T-helper 1 cell (primary cell): ENCODE results near the gene DNAJC22.
A peak's percentile ranks its signal among the peaks of the same experiment; 100 is the strongest.
"Not testable (repeated sequence)": the region's sequence is repeated elsewhere in the genome, so short reads cannot be mapped to it uniquely, and the experiment has no call there.

Experiments used
- DNase-seq, 5 donors: peaks; one replicate each; pipeline ENCODE4 v3.0.0-alpha.2; 2012 to 2020
- total RNA-seq, 4 donors: gene quantifications; one replicate each; lab custom pipeline; 2026; lab: John Stamatoyannopoulos, UW

The DNAJC22 gene
- total RNA-seq: 0 reads per million in 4 donors

DNA sequence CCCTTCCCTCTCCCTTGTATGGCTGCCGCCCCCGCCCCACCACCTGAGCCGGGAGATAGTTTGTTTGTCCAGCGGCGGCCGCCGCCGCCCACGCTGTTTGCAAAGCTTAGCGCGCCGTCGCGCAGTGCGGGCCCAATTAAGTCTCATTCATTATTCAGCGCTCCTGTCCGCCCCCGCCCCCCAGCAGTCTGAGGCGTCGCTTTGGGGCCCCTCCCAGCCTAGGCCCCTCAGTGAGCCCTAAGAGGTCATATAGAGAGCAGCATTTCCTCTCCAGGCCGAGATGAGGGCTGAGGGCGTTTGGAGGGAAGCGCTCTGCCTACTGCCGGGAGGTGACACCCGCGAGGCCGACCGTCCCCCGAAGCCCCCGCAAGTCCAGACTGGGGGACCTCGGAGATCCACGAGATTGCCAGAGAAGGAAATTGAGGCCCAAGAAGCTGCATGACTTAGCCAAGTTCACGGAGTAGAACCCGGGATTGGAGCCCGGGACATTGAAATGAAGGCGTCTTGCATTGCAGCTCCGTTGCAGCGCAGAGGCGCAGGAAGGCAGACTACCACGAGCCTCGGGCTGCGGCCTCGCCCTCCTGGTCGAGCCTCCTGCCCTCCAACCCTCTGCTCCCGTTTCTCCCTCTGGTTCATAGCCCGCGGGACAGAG is at the start of gene DNAJC22:
TSS of gene DNAJC22 (plus strand) at position 230 of the 652 bp plus-strand sequence. CDS start 1,985 bp downstream, outside the sequence.
- peak in 1 of 5 donors; percentile 44 for DNase-seq

DNA sequence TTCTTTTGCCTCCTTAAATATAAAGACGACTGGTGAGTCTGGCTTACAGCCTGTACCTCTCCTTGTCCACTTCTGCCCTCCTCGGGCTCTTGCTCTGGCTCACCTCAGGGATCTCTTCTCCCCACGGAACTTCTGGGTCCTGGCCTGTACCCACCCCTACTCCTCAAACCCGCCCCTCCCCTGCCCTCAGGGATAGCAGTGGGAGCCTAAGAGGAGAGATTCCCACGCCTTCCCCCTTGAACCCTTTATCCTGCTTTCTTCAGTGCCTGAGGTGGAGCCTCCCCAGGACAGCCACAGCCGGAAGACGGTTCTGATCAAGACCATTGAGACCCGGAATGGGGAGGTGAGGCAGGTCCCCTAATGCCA is 49.0 kb upstream of the DNAJC22 start:
- no peak for DNase-seq

DNA sequence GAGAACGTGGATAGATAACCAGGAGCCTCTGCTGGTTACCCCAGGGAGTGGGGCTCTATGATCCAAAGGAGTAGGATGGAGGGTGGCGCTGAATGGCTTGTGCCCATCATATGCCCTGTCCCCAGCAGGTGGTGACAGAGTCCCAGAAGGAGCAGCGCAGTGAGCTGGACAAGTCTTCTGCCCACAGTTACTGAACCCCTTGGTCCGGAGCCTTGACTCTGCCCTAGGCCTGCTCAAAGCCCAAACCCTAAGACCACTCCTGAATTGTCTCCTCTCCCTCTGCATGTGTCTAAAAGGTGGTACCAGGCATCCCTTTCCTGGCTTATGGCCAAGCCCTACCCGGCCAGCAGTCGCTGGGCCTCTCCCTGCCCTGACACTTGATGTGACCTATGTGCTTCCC is 48.5 kb upstream of the DNAJC22 start:
- no peak for DNase-seq

DNA sequence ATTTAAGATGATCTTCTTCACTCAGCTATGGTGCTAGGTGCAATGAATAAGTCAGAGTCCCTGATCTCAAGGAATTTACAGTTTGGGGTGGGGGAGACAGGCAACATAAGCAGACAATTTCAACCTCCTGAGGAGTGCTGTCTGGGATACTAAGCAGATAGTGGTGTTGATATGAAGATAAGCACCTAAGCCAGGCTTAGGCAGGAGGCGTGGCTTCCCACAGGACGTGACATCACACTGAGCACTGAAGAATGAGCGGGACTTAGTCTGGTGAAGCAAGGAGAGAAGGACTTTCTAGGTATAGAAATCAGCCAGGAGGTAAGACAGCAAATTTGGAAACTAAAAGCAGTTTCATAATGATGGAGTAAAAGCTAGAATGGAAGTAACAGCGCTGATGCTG is 44.9 kb upstream of the DNAJC22 start:
- peak in 1 of 5 donors; percentile 61 for DNase-seq

DNA sequence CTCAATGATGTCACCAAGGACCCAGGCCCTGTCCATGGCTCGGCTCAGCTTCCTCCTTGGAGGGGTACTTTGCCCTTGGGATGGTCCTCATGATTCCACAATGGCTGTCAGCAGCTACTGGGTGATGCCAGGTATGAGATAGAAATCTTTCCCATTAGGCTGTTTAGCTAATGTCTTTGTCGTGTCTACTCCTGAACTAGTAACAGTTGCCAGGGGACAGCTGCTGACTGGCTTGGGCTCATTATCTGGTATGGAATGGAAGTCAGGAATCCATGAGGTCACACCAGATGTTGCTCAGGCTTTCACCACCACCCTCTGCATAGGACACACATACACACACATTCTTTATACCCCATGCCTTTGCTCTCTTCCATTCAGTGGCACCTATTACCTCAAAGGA is 42.5 kb upstream of the DNAJC22 start:
- no peak for DNase-seq

DNA sequence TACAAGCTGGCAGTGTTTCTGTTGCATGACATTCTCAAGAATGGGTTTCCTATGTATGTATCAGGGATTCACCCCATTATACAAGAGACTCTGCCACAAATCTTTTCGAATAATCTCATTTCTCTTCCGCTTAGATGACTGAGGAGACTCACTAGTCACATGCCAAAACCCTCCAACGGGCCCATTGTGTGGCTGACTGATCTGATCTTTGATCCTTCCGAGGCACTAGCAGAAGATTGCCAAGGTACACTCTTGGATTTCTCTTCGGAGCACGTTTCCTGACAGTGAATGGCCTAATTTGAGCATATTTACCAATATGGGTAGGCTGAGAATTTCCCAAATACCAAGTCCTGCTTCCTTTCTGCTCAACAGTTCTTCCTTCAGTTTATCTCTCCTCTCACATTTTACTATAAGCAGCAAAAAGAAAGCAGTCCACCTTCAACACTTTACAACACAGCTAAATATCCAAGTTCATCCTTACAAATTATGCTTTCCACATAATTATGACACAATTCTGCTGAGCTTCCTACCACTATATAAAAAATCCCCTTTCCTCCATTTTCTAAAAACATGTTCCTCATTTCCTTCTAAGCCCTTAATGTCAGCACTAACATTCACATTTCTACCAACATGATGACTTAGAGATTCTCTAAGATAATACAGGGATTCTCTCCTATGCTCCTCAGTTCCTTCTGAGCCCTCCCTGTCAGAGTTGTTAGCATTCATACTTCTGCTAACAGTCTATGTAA is 40.8 kb upstream of the DNAJC22 start:
- DNase-seq: no peak

DNA sequence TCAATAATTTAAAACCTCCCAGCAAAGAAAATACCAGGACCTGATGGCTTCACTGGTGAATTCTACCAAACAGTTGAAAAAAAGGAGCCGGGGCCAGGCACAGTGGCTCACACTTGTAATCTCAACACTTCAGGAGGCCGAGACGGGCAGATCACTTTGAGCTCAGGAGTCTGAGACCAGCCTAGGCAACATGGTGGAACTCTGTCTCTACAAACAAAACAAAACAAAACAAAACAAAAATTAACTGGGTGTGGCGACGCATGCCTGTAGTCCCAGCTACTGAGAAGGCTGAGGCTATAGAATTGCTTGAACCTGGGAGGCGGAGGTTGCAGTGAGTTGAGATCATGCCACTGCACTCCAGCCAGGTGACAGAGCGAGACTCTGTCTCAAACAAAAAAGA is 37.3 kb upstream of the DNAJC22 start:
- DNase-seq: no peak

DNA sequence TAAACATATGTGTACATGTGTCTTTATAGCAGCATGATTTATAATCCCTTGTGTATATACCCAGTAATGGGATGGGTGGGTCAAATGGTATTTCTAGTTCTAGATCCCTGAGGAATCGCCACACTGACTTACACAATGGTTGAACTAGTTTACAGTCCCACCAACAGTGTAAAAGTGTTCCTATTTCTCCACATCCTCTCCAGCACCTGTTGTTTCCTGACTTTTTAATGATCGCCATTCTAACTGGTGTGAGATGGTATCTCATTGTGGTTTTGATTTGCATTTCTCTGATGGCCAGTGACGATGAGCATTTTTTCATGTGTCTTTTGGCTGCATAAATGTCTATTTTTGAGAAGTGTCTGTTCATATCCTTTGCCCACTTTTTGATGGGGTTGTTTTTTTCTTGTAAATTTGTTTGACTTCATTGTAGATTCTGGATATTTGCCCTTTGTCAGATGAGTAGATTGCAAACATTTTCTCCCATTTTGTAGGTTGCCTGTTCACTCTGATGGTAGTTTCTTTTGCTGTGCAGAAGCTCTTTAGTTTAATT is 36.2 kb upstream of the DNAJC22 start:
- not testable (repeated sequence) for DNase-seq

DNA sequence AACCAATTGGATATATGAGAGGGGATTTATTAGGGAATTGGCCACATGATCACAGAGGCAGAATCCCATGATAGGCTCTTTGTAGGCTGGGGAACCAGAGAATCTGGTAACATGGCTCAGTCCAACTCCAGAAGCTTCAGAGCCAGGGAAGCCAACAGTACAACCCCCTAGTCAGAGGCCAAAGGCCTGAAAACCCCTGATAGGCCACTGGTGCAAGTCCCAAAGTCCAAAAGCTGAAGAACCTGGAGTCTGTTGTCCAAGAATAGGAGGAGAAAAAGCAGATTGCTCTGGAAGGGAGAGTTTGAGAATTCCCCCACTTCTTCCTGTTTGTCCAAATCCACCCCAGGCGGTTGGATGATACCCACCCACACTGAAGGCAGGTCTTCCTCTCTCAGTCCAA is 31.9 kb upstream of the DNAJC22 start:
- no peak for DNase-seq

DNA sequence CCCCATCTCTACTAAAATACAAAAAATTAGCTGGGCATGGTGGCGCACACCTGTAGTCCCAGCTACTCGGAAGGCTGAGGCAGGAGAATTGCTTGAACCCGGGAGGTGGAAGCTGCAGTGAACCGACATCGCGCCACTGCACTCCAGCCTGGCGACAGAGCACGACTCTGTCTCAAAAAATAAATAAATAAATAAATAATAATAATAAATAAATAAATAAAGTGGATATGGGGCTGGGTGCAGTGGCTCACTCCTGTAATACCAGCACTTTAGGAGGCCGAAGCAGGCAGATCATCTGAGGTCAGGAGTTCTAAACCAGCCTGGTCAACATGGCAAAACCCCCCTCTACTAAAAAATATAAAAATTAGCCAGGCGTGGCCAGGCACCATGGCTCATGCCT is 29.6 kb upstream of the DNAJC22 start:
- DNase-seq: not testable (repeated sequence)

DNA sequence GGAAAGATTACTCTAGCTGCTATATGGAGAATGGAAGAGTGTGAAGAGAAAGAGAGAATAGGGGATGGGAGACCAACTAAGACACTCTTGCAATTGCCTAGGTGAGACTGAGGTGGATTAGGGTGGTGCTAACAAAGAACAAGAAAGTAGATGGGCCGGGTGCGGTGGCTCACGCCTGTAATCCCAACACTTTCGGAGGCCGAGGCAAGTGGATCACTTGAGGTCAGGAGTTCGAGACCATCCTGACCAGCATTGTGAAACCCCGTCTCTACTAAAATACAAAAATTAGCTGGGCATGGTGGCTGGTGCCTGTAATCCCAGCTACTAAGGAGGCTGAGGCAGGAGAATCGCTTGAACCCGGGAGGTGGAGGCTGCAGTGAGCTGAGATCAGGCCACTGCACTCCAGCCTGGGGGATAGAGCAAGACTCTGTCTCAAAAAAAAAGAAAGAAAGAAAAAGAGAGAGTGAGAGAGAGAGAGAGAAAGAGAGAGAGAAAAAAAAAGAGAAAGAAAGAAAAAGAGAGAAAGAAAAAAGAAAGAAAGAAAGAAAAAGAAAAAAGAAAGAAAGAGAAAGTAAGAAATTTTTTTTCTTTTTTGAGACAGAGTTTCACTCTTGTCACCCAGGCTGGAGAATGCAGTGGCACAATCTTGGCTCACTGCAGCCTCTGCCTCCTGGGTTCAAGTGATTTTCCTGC is 26.1 kb upstream of the DNAJC22 start:
- DNase-seq: not testable (repeated sequence)

DNA sequence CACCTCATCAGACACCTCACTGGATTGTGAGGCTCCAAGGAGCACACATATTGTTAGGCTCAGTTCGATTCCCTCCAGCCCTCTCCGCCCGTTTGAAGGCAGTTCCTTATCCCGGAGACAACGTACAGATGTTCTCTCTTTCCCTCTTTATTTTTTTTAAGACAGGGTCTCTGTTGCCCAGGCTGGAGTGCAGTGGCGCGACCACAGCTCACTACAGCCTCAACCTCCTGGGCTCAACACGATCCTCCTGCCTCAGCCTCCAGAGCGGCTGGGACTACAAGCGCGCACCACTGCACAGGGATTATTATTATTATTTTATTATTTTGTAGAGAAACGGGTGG is 24.4 kb upstream of the DNAJC22 start:
- DNase-seq: no peak

DNA sequence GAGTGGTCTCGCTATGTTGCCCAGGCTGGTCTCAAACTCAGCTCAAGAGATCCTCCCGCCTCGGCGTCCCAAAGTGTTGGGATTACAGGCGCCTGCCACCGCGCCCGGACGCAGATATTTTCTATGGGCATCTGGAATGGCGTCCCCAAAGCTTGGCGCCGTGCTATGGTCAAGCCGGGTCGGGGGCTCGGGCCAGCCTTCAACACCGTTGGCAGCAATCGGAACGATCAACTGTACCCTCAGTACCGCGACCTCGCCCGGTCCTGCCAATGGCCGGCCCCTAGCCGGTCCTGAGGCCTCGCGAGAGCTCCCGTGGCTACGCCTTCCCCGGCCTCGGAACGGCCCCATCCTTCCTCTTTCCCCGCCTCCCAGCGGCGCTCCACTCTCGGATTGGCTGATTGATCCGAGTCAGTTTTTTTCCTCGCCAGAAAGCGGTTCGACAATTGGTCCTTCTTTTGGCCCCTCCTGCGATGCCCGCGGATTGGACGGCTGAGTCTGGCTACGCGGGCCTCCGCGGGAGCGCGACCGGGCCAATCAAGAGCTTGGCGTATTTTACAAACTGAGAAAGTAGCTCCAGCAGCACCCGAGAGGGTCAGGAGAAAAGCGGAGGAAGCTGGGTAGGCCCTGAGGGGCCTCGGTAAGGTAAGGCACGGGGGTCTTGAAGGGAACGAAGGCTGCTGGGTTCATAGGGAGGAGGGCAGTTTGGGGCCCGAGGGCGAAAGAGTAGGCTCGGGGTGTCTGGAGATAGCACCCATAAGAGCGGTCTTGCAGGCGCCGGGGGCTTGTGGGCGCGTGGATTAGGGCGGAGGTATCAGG is 23.8 kb upstream of the DNAJC22 start, which contains the start of gene TROAP:
TSS of gene TROAP (plus strand) at position 548 of the 816 bp plus-strand sequence. CDS start 354 bp downstream, outside the sequence.
- peak; percentile 89 to 98 (median 96) for DNase-seq

DNA sequence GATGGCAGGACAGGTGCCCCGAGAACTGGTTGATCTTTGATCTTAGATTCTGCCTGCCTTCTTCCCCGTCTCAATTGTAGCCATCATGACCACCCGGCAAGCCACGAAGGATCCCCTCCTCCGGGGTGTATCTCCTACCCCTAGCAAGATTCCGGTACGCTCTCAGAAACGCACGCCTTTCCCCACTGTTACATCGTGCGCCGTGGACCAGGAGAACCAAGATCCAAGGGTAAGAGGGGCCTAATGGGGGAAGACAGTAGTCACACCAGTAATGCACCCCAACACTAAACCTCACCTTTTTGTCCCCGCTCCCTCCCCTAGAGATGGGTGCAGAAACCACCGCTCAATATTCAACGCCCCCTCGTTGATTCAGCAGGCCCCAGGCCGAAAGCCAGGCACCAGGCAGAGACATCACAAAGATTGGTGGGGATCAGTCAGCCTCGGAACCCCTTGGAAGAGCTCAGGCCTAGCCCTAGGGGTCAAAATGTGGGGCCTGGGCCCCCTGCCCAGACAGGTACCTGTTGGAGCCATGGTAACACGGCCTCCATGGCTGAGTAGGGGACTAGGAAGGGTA is 23.1 kb upstream of the DNAJC22 start:
- no peak for DNase-seq

DNA sequence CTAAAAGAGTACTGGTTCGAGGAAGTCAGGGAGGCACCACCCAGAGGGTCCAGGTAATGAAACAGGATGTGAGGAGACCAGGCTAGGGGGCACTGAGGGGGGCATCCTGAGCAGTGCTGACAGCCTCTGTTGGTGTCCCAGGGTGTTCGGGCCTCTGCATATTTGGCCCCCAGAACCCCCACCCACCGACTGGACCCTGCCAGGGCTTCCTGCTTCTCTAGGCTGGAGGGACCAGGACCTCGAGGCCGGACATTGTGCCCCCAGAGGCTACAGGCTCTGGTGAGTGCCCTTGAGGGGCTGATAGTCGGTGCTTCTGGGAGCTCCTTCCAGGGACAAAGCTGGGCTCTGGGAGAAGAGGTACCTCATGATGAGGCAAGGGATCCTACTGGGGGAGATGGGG is 21.1 kb upstream of the DNAJC22 start:
- no peak for DNase-seq

DNA sequence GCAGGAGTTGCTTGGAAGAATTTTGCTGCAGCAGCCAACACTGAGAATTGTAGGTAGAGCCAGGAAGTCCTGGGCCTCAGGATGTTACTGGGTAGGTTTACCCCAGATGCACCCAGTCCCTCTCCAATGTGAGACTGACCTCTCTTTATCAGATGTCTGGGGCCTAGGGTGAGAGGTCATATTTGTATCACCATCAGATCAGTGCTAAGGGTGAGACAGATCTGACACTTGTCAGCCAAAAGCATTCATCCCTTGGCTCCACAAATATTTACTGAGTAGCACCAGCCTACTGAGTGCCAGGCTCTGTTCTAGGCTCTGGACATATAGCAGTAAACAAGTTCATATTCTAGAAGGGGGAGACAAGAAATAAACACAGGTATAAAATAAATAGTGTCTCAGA is 19.3 kb upstream of the DNAJC22 start:
- DNase-seq: no peak

DNA sequence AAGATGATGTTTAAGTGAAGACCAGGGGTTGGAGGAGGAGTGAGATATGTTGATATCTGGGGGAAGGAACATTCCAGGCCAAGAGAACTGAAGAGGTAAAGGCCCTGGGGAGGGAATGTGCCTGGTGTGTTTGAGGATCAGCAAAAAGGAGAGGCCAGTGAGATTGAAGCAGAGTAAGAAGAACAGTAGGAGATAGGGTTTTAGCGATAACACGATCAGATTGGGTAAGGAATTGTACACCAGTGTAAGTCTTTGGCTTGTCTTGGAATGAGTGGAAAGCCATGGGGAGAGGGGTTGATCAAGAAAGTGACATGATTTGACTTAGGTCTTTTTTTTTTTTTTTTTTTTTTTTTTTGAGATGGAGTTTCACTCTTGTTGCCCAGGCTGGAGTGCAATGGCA is 18.8 kb upstream of the DNAJC22 start:
- no peak for DNase-seq

DNA sequence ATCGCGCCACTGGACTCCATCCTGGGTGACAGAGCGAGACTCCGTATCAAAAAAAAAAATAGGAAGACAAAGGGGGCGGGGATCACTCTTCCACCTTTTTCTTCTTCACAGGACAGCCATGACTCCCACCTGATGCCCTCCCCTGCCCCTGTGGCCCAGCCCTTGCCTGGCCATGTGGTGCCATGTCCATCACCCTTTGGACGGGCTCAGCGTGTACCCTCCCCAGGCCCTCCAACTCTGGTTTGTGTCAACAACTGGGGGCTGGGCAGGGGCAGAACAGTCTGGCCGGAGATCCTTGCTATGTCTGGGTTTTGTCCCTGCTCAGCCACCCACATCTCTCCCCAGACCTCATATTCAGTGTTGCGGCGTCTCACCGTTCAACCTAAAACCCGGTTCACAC is 17.9 kb upstream of the DNAJC22 start:
- no peak for DNase-seq

DNA sequence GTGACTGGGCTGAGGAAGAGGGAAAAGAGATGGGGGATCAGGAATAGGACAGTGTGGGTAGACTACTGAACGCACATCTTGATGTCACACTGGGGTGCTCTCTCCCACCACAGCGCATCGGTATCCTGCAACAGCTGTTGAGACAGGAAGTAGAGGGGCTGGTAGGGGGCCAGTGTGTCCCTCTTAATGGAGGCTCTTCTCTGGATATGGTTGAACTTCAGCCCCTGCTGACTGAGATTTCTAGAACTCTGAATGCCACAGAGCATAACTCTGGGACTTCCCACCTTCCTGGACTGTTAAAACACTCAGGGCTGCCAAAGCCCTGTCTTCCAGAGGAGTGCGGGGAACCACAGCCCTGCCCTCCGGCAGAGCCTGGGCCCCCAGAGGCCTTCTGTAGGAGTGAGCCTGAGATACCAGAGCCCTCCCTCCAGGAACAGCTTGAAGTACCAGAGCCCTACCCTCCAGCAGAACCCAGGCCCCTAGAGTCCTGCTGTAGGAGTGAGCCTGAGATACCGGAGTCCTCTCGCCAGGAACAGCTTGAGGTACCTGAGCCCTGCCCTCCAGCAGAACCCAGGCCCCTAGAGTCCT is 16.6 kb upstream of the DNAJC22 start:
- DNase-seq: no peak

DNA sequence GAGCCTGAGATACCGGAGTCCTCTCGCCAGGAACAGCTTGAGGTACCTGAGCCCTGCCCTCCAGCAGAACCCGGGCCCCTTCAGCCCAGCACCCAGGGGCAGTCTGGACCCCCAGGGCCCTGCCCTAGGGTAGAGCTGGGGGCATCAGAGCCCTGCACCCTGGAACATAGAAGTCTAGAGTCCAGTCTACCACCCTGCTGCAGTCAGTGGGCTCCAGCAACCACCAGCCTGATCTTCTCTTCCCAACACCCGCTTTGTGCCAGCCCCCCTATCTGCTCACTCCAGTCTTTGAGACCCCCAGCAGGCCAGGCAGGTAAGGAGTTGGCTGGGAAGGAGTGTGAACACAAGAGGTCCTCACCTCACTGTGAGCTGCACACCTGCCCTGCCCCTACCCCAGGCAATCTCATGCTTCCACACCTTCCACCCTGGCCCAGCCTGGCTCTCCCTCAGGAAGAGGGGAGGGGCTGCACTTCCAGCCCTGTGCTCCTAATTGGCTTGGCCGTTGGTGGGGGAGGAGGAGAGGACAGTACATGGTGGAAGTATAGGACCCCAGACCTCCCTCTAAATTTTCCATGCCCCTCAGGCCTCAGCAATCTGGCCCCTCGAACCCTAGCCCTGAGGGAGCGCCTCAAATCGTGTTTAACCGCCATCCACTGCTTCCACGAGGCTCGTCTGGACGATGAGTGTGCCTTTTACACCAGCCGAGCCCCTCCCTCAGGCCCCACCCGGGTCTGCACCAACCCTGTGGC is 15.9 kb upstream of the DNAJC22 start:
- DNase-seq: no peak
